H9 (cell line): Measurements from ENCODE around the gene MCL1. TPM values are rescaled to one million over a fixed set of nuclear protein-coding genes. Genes with fewer than 3 reads are reported as not detected.

Experiments
- DNase-seq: peaks from one replicate; pipeline ENCODE4 v3.0.0-alpha.2; 2017
- H2AFZ ChIP-seq: one replicate; pipeline ENCODE4 v1.6.1; 2013; ENCODE audit warnings: mild to moderate bottlenecking, low read length, control low read depth, moderate library complexity
- H2AK5ac ChIP-seq: 2 replicates; pipeline ENCODE4 v1.6.1; 2013; ENCODE audit warnings: low read length, control low read depth, mixed read lengths; ENCODE audit not compliant: insufficient read length
- H2BK120ac ChIP-seq: one replicate; pipeline ENCODE4 v1.6.1; 2013; ENCODE audit warnings: low read depth, mild to moderate bottlenecking, low read length, control low read depth, inconsistent platforms; ENCODE audit not compliant: poor library complexity, severe bottlenecking
- H2BK12ac ChIP-seq: 2 replicates; pipeline ENCODE4 v1.6.1; 2013; ENCODE audit warnings: low read length, control low read depth, mixed read lengths, low read depth; ENCODE audit not compliant: insufficient read length
- H2BK15ac ChIP-seq: 2 replicates; pipeline ENCODE4 v1.6.1; 2013; ENCODE audit warnings: low read depth, low read length, control low read depth
- H2BK20ac ChIP-seq: one replicate; pipeline ENCODE4 v1.6.1; 2013; ENCODE audit warnings: low read depth, mild to moderate bottlenecking, low read length, control low read depth, inconsistent platforms; ENCODE audit not compliant: poor library complexity, severe bottlenecking
- H2BK5ac ChIP-seq: 2 replicates; pipeline ENCODE4 v1.6.1; 2013; ENCODE audit warnings: low read length, control low read depth, mixed read lengths; ENCODE audit not compliant: insufficient read length
- H3K14ac ChIP-seq: 2 replicates; pipeline ENCODE4 v1.6.1; 2013; ENCODE audit warnings: low read length, control low read depth; ENCODE audit not compliant: insufficient read depth
- H3K18ac ChIP-seq: 2 replicates; pipeline ENCODE4 v1.6.1; 2013; ENCODE audit warnings: low read depth, mild to moderate bottlenecking, mixed read lengths, low read length, control low read depth; ENCODE audit not compliant: insufficient read length
- H3K23ac ChIP-seq: 2 replicates; pipeline ENCODE4 v1.6.1; 2013; ENCODE audit warnings: low read length, control low read depth, mixed read lengths, low read depth; ENCODE audit not compliant: insufficient read length
- H3K23me2 ChIP-seq: 2 replicates; pipeline ENCODE4 v1.6.1; 2013; ENCODE audit warnings: low read depth, mild to moderate bottlenecking, mixed read lengths, low read length, control low read depth; ENCODE audit not compliant: insufficient read length, poor library complexity, severe bottlenecking
- H3K27ac ChIP-seq: 2 replicates; pipeline ENCODE4 v1.5.1; 2013; ENCODE audit warnings: low read length, control low read depth, mixed read lengths, low read depth; ENCODE audit not compliant: insufficient read length
- H3K27me3 ChIP-seq: 2 replicates; pipeline ENCODE4 v1.6.1; 2013; ENCODE audit warnings: low read length, control low read depth, inconsistent platforms; ENCODE audit not compliant: insufficient read depth
- H3K4ac ChIP-seq: 2 replicates; pipeline ENCODE4 v1.6.1; 2013; ENCODE audit warnings: low read depth, mild to moderate bottlenecking, control low read depth, inconsistent platforms, low read length, moderate library complexity
- H3K4me1 ChIP-seq: 2 replicates; pipeline ENCODE4 v1.6.1; 2013; ENCODE audit warnings: low read length, control low read depth, inconsistent platforms; ENCODE audit not compliant: insufficient read depth
- H3K4me2 ChIP-seq: 2 replicates; pipeline ENCODE4 v1.6.1; 2013; ENCODE audit warnings: low read length, control low read depth, mixed read lengths; ENCODE audit not compliant: insufficient read length, insufficient read depth
- H3K56ac ChIP-seq: 2 replicates; pipeline ENCODE4 v1.6.1; 2013; ENCODE audit warnings: low read depth, mild to moderate bottlenecking, mixed read lengths, low read length, control low read depth; ENCODE audit not compliant: insufficient read length
- H3K79me1 ChIP-seq: 2 replicates; pipeline ENCODE4 v1.6.1; 2013; ENCODE audit warnings: low read depth, mild to moderate bottlenecking, moderate library complexity, low read length, control low read depth, inconsistent platforms; ENCODE audit not compliant: insufficient read depth, poor library complexity, severe bottlenecking
- H3K79me2 ChIP-seq: 2 replicates; pipeline ENCODE4 v1.6.1; 2013; ENCODE audit warnings: low read length, control low read depth, inconsistent platforms; ENCODE audit not compliant: insufficient read depth
- H3K9ac ChIP-seq: 2 replicates; pipeline ENCODE4 v1.6.1; 2013; ENCODE audit warnings: low read length, control low read depth, mixed read lengths; ENCODE audit not compliant: insufficient read length; ENCODE audit errors: extremely low read depth
- H3K9me3 ChIP-seq: one replicate; pipeline ENCODE4 v1.6.1; 2013; ENCODE audit warnings: low read depth, low read length, inconsistent platforms; ENCODE audit not compliant: control insufficient read depth
- H3T11ph ChIP-seq: one replicate; pipeline ENCODE4 v1.6.1; 2013; ENCODE audit warnings: mild to moderate bottlenecking, low read length, control low read depth, inconsistent platforms
- H4K20me1 ChIP-seq: one replicate; pipeline ENCODE4 v1.6.1; 2013; ENCODE audit not compliant: control insufficient read depth, insufficient read length, insufficient read depth
- H4K5ac ChIP-seq: 2 replicates; pipeline ENCODE4 v1.6.1; 2013; ENCODE audit warnings: low read depth, mild to moderate bottlenecking, mixed read lengths, low read length, control low read depth; ENCODE audit not compliant: insufficient read length
- H4K8ac ChIP-seq: replicated peaks from 2 replicates; pipeline ENCODE4 v1.6.1; 2013; ENCODE audit warnings: low read length, control low read depth, mixed read lengths, low read depth; ENCODE audit not compliant: insufficient read length
- H4K91ac ChIP-seq: 2 replicates; pipeline ENCODE4 v1.6.1; 2013; ENCODE audit warnings: low read depth, mild to moderate bottlenecking, moderate library complexity, mixed read lengths, low read length, control low read depth; ENCODE audit not compliant: insufficient read length
- H3K27ac Mint-ChIP-seq, 3 experiments: 2 replicates in 2 of 3; 3 replicates in 1 of 3; pipeline ENCODE4 v1.8.0; 2020 to 2021; ENCODE audit warnings: mixed read lengths in 3 of 3, mild to moderate bottlenecking in 1 of 3, moderate library complexity in 1 of 3
- H3K27me3 Mint-ChIP-seq: 2 replicates; pipeline ENCODE4 v1.8.0; 2021; ENCODE audit warnings: low read depth, mild to moderate bottlenecking, moderate library complexity, mixed read lengths
- H3K36me3 Mint-ChIP-seq, 3 experiments: 2 replicates in 2 of 3; 3 replicates in 1 of 3; pipeline ENCODE4 v1.8.0; 2020 to 2021; ENCODE audit warnings: low read depth in 3 of 3, mixed read lengths in 3 of 3; ENCODE audit not compliant: insufficient read depth in 1 of 3
- H3K4me1 Mint-ChIP-seq, 2 experiments: 2 replicates each; pipeline ENCODE4 v1.8.0; 2020; ENCODE audit warnings: mixed read lengths in 2 of 2
- H3K4me3 Mint-ChIP-seq, 2 experiments: 2 replicates in 1 of 2; 3 replicates in 1 of 2; pipeline ENCODE4 v1.8.0; 2020 to 2021; ENCODE audit warnings: mild to moderate bottlenecking in 2 of 2, mixed read lengths in 2 of 2, moderate library complexity in 1 of 2
- H3K9me3 Mint-ChIP-seq, 2 experiments: 2 replicates in 1 of 2; 3 replicates in 1 of 2; pipeline ENCODE4 v1.8.0; 2020; ENCODE audit warnings: mild to moderate bottlenecking in 2 of 2, mixed read lengths in 2 of 2, moderate library complexity in 1 of 2
- CTCF ChIP-seq: fragments of 200-600 bp; sonication (generic); conservative IDR thresholded peaks from 3 replicates; pipeline ENCODE4 v1.8.0; 2021; ENCODE audit warnings: antibody characterized with exemption, mild to moderate bottlenecking
- WGBS: extraction: QIAGEN DNeasy Blood & Tissue Kit; methylation state at CpG from one replicate; pipeline ENCODE4 v1.1.7; 2013; ENCODE audit warnings: missing lambda C conversion rate, low lambda C conversion rate, mixed read lengths; ENCODE audit not compliant: insufficient read length; ENCODE audit errors: extremely low coverage; 5-methylcytosine and 5-hydroxymethylcytosine counted together
- total RNA-seq: library from RNA; stranded (reverse); gene quantifications from 2 replicates; pipeline ENCODE4 v1.2.1, GENCODE V29; 2021

Gene MCL1
- total RNA-seq, 1 experiment from 2014 or later: 247 TPM

DNA sequence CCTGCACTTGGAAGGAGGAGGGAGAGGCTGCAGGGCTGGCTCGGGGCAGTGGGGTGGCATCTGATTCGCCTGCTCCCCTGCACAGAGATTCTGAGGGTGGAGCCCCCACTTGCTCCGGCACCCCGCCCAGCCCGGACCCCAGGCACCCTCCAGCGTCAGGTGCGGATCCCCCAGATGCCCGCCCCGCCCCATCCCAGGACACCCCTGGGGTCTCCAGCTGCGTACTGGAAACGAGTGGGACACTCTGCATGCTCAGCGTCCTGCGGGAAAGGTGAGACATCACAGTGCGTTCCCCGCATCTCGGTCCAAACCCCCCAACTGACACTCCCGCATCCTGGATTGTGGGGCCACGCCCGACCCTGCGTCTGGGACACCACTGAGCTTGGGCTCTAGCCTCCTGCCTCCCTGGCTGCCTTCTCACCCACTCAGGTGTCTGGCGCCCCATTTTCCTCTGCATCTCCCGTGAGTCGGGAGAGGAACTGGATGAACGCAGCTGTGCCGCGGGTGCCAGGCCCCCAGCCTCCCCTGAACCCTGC, 22.3 kb downstream of the MCL1 start:
- Histone ChIP-seq H3K9ac (no peak overlapping the region), H2AK5ac (no peak overlapping the region), H3K18ac (no peak overlapping the region), H2AFZ (no peak overlapping the region), H2BK20ac (no peak overlapping the region), H3K79me1 (no peaks in the 10 kb centered on the region), H3K4me2 (no peak overlapping the region), H2BK5ac (no peak overlapping the region), H3K56ac (no peak overlapping the region), H3K27me3 (no peaks in the 10 kb centered on the region), H3K4me1 (peaks cover 3% of the 10 kb centered on the region; the same call in 1 of the 2 replicates), H4K8ac (no peak overlapping the region), H2BK15ac (no peak overlapping the region), H3K14ac (no peak overlapping the region), H3K4ac (no peak overlapping the region), H3K23ac (no peak overlapping the region), H4K20me1 (no peaks in the 10 kb centered on the region), H3T11ph (no peak overlapping the region), H4K91ac (no peak overlapping the region), H2BK12ac (no peak overlapping the region), H3K23me2 (peaks cover 8% of the 10 kb centered on the region), H2BK120ac (no peak overlapping the region), H3K9me3 (no peaks in the 10 kb centered on the region), H3K27ac (no peak overlapping the region), H3K79me2 (no peaks in the 10 kb centered on the region), H4K5ac (no peak overlapping the region)
- Mint-ChIP-seq H3K4me1 (peaks cover 22 to 35% of the 10 kb centered on the region in 2 experiments), H3K36me3 (peaks cover 3 to 5% (median 5%) of the 10 kb centered on the region in 3 experiments; a peak in 5 of 7 replicates), H3K9me3 (no peaks in the 10 kb centered on the region), H3K27me3 (peaks cover 2% of the 10 kb centered on the region; the same call in 1 of the 2 replicates), H3K4me3 (no peak overlapping the region), H3K27ac (0 out of 7 replicates have a peak overlapping the region, but pooled peaks of 1 of the 3 experiments have one; percentile 17)
- DNase-seq: peak; percentile 26
- TF ChIP-seq CTCF: no peak
- no CpG with 5 or more reads among the region's 26 CpGs for WGBS
